Cardiac muscle cell (in vitro differentiated cells and primary cell): ENCODE results near the gene ITSN2. TPM values are rescaled to one million over a fixed set of nuclear protein-coding genes. Genes with fewer than 3 reads are reported as not detected.
A peak's percentile ranks its signal among the peaks of the same experiment; 100 is the strongest.

Source experiments
- DNase-seq, 2 donors: peaks; one replicate each; pipeline versions ENCODE4 v3.0.0 to v3.0.0-alpha.2; 2010 to 2017; ENCODE audit warnings: low read depth in 1 of 2, low spot score in 1 of 2
- H3K27ac ChIP-seq: fragments of 200-600 bp; sonication (generic); 2 replicates; pipeline ENCODE4 v1.5.1; 2016
- H3K27me3 ChIP-seq: fragments of 200-600 bp; sonication (generic); 2 replicates; pipeline ENCODE4 v1.6.0; 2016; ENCODE audit warnings: control low read depth
- H3K36me3 ChIP-seq: fragments of 200-600 bp; sonication (generic); 2 replicates; pipeline ENCODE4 v1.5.1; 2016; ENCODE audit warnings: control low read depth
- H3K4me1 ChIP-seq: fragments of 200-600 bp; sonication (generic); 2 replicates; pipeline ENCODE4 v1.8.1; 2017; ENCODE audit warnings: low read depth, mild to moderate bottlenecking, mixed run types
- H3K4me3 ChIP-seq: fragments of 200-600 bp; sonication (generic); 2 replicates; pipeline ENCODE4 v1.5.1; 2016; ENCODE audit warnings: mild to moderate bottlenecking
- H3K9me3 ChIP-seq: fragments of 200-600 bp; sonication (generic); 2 replicates; pipeline ENCODE4 v1.5.1; 2017; ENCODE audit warnings: low read depth, mild to moderate bottlenecking, control low read depth
- polyA plus RNA-seq: library from polyadenylated mRNA; unstranded; fragments of >200 nt; fragmentation: Nextera tagmentation; extraction: Ambion mirVana; gene quantifications from 2 replicates; pipeline ENCODE4 v1.2.1, GENCODE V29; 2016
- total RNA-seq: library from RNA; depleted of rRNA; stranded (reverse); fragments of >200 nt; gene quantifications from 2 replicates; pipeline ENCODE4 v1.2.3, GENCODE V29; 2016
- TF ChIP-seq, protein P1 (sequence below): IDR thresholded peaks from 2 replicates; pipeline ENCODE4 v1.5.1; 2012; ENCODE audit warnings: low read depth, mild to moderate bottlenecking, low read length

The ITSN2 gene
- total and polyA plus RNA-seq, 2 experiments from 2014 or later: 22.3 to 22.8 TPM

DNA sequence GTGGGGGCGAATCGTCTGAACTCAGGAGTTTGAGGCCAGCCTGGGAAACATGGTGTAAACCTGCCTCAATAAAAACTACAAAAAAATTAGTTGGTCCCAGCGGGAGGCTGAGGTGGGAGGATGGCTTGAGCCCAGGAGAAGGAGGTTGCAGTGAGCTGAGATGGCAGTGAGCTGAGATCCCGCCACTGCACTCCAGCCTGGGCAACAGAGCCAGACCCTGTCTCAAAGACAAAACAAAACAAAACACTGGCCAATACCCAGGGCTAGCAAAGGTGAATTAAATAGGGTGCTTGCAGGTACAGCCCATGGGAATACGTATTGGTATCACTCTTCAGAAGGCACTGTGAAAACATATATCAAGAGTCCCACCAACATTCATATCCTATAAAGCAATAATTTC, 7.0 kb downstream of the ITSN2 start:
- no peaks in the 10 kb centered on the region for H3K36me3 ChIP-seq
- peaks cover 29% of the 10 kb centered on the region for H3K4me1 ChIP-seq
- H3K4me3 ChIP-seq: no peak overlapping the region
- TF ChIP-seq, protein P1, sequence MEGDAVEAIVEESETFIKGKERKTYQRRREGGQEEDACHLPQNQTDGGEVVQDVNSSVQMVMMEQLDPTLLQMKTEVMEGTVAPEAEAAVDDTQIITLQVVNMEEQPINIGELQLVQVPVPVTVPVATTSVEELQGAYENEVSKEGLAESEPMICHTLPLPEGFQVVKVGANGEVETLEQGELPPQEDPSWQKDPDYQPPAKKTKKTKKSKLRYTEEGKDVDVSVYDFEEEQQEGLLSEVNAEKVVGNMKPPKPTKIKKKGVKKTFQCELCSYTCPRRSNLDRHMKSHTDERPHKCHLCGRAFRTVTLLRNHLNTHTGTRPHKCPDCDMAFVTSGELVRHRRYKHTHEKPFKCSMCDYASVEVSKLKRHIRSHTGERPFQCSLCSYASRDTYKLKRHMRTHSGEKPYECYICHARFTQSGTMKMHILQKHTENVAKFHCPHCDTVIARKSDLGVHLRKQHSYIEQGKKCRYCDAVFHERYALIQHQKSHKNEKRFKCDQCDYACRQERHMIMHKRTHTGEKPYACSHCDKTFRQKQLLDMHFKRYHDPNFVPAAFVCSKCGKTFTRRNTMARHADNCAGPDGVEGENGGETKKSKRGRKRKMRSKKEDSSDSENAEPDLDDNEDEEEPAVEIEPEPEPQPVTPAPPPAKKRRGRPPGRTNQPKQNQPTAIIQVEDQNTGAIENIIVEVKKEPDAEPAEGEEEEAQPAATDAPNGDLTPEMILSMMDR: no peak
- H3K27me3 ChIP-seq: no peaks in the 10 kb centered on the region
- H3K27ac ChIP-seq: no peak overlapping the region
- DNase-seq: no peak
- no peaks in the 10 kb centered on the region for H3K9me3 ChIP-seq

DNA sequence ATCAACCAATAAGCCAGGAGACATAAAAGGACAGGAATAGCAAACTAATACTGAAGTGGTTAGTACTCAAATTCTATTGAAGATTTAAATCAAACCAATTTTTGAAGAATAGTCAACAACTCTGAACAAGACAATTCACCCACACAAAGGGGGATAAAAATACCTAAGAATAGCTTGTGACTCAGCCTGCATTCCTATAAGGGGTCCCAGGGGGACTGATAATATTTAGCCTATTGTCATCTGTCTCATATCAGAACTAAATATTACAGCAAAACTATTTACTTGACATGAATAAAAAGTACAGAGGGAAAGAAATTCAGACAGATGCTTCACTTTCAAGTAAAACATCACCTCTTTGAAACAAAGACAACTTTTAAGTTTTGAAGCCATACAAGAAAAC, 7.7 kb downstream of the ITSN2 start:
- H3K4me3 ChIP-seq: no peak overlapping the region
- H3K27me3 ChIP-seq: no peaks in the 10 kb centered on the region
- peak in 1 of 2 donors; percentile 24 for DNase-seq
- H3K27ac ChIP-seq: peak overlapping the region; percentile 4
- H3K4me1 ChIP-seq: peaks cover 29% of the 10 kb centered on the region
- H3K36me3 ChIP-seq: no peaks in the 10 kb centered on the region
- no peaks in the 10 kb centered on the region for H3K9me3 ChIP-seq
- TF ChIP-seq, protein P1: no peak

DNA sequence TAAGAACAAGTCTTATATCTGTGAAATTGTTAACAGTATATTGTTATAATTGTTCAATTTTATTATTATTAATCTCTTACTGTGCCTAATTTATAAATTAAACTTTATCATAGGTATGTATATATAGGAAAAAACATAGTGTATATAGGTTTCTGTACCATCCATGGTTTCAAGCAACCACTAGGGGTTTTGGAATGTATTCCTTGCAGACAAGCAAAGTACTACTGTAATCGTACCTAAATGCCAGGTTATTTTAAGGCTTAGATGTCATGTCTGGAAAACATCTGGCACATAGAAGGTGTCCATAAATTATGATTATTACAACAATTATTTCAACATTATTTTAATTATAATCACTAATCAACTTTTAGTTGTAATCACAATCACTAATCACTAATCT, 8.4 kb downstream of the ITSN2 start:
- Histone ChIP-seq H3K4me3 (no peak overlapping the region), H3K9me3 (no peaks in the 10 kb centered on the region), H3K27me3 (no peaks in the 10 kb centered on the region), H3K4me1 (peaks cover 29% of the 10 kb centered on the region), H3K27ac (peak overlapping the region; percentile 4), H3K36me3 (no peaks in the 10 kb centered on the region)
- TF ChIP-seq, protein P1: no peak
- peak in 1 of 2 donors; percentile 26 for DNase-seq

DNA sequence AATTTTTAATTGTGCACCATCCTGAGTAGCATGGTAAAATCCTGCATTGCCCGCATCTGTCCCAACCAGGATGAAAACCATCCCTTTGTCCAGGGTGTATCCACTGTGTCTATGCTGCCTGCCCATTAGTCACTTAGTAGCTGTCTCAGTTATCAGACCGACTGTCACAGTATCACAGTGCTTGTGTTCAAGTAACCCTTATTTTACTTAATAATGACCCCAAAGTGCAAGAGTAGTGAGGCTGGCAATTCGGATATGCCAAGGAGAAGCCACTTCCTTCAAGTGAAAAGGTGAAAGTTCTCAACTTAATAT, 8.8 kb downstream of the ITSN2 start:
- H3K36me3 ChIP-seq: no peaks in the 10 kb centered on the region
- no peak overlapping the region for H3K4me3 ChIP-seq
- no peaks in the 10 kb centered on the region for H3K9me3 ChIP-seq
- DNase-seq: no peak
- no peaks in the 10 kb centered on the region for H3K27me3 ChIP-seq
- TF ChIP-seq, protein P1: no peak
- no peak overlapping the region for H3K27ac ChIP-seq
- peaks cover 29% of the 10 kb centered on the region for H3K4me1 ChIP-seq

DNA sequence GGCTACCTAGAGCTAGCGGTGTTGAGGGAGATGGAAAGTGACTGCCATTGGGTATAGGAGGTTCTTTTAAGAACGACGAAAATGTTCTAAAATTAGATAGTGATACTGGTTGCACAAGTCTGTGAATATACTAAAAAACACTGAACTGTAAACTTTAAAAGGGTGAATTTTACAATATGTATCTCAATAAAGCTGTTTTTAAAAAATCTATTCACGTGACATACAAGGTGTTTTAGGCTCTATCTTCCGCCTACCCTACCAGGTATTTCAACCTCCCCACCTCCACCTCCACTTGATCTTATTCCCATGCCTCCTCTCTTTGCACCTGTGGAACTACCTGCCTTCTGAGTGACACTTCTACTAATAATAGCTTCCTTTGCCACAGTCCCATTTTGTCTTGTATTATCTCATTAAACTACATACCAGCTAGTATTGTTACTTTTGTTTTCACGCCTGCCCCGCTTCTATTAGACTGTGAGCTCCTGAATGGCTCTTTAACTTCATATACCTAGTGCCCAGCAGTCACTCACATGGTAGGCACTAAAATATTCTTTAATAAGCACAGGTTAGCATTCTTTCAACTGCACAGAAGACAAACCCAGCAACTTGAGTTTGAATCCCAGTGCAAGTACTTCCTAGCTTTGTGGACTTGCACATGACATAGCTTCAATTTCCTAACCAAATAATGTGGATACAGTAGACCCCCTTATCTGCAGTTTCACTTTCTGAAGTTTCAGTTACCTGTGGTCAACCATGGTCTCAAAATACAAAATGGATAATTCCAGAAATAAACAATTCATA, 9.3 kb downstream of the ITSN2 start:
- Histone ChIP-seq H3K36me3 (no peaks in the 10 kb centered on the region), H3K4me1 (peaks cover 32% of the 10 kb centered on the region), H3K4me3 (no peak overlapping the region), H3K27ac (no peak overlapping the region), H3K9me3 (no peaks in the 10 kb centered on the region), H3K27me3 (no peaks in the 10 kb centered on the region)
- TF ChIP-seq, protein P1: no peak
- no peak for DNase-seq

DNA sequence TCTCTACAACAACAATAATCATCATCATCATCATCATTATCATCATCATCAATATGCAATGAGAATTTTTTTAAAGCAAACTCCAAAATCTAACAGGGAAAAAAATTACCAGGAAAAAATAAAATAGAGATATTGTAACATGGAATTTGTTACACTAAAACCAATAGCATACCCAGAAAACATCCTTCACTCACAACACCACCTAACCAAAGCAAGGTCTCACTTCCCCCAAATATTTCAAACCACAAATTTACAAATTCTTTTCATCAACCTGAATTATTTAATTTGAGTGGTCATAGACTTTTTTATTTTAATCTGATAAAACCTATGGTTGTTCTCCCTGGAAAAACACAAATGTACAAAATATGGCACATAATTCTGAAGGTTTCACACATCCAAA, 11.2 kb downstream of the ITSN2 start:
- Histone ChIP-seq H3K9me3 (no peaks in the 10 kb centered on the region), H3K27ac (no peak overlapping the region), H3K36me3 (no peaks in the 10 kb centered on the region), H3K4me3 (no peak overlapping the region), H3K27me3 (no peaks in the 10 kb centered on the region), H3K4me1 (peaks cover 33% of the 10 kb centered on the region)
- TF ChIP-seq, protein P1: no peak
- DNase-seq: no peak
